Stimulated activated CD4-positive, alpha-beta T cell treated with anti-CD3 and anti-CD28 coated beads, Interleukin-1b, Interleukin-23, amount 100 ng/mL, for 4 hours (primary cell): ENCODE results near the gene ICOSLG.
"Not testable (repeated sequence)": the region's sequence is repeated elsewhere in the genome, so short reads cannot be mapped to it uniquely, and the experiment has no call there.

Source experiments
- DNase-seq, 2 donors: peaks; one replicate each; pipeline ENCODE4 v3.0.0-alpha.2; 2020; ENCODE audit warnings: low read depth in 2 of 2

ICOSLG gene

DNA sequence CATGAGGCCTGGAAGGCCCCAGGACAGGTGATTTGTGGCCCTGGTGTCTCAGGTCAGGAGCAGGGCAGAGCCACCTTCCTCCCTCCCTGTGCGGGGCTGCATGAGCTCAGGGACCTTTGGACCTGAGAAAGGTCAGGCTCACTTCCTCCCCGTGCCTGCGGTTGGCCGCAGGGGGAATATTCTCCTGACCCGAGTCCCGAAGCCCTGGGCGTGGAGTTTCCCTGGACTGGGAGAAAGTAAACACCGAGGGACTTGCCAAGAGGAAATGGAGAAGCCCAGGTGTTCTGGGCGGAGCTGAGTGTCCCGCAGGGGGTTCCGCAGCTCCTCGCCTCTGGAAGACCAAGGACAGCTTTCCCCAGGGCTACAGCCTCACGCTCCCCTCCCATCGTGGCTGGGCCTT lies 64.6 kb downstream of the ICOSLG start:
- DNase-seq: not testable (repeated sequence)

DNA sequence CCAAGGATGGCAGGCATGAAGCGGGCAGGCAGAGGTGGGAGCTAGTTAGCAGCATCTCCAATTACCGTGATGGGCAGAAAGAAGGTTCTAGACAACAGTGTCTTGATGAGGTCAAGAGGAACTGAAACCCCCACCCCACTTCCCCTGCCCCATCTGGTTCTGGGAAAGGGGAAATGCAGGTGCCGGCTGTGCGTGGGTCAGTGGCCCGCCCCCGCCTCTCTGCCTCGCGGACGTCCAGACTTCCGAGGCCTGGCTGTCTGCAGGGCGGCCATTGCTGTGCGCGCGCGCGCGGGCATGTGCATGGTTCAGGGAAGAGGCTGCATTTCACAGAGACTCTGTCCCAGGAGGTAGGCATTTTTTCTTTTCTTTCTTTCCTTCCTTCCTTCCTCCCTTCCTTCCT lies 65.6 kb downstream of the ICOSLG start:
- not testable (repeated sequence) for DNase-seq
